Cardiac muscle cell (in vitro differentiated cells and primary cell): ENCODE measurements around the gene SIRPB1. TPM values are rescaled to one million over a fixed set of nuclear protein-coding genes. Genes with fewer than 3 reads are reported as not detected.

ENCODE experiments used
- DNase-seq, 2 donors: peaks; one replicate each; pipeline versions ENCODE4 v3.0.0 to v3.0.0-alpha.2; 2010 to 2017; ENCODE audit warnings: low read depth in 1 of 2, low spot score in 1 of 2
- H3K27ac ChIP-seq: fragments of 200-600 bp; sonication (generic); 2 replicates; pipeline ENCODE4 v1.5.1; 2016
- H3K27me3 ChIP-seq: fragments of 200-600 bp; sonication (generic); 2 replicates; pipeline ENCODE4 v1.6.0; 2016; ENCODE audit warnings: control low read depth
- H3K36me3 ChIP-seq: fragments of 200-600 bp; sonication (generic); 2 replicates; pipeline ENCODE4 v1.5.1; 2016; ENCODE audit warnings: control low read depth
- H3K4me1 ChIP-seq: fragments of 200-600 bp; sonication (generic); 2 replicates; pipeline ENCODE4 v1.8.1; 2017; ENCODE audit warnings: low read depth, mild to moderate bottlenecking, mixed run types
- H3K4me3 ChIP-seq: fragments of 200-600 bp; sonication (generic); 2 replicates; pipeline ENCODE4 v1.5.1; 2016; ENCODE audit warnings: mild to moderate bottlenecking
- H3K9me3 ChIP-seq: fragments of 200-600 bp; sonication (generic); 2 replicates; pipeline ENCODE4 v1.5.1; 2017; ENCODE audit warnings: low read depth, mild to moderate bottlenecking, control low read depth
- CTCF ChIP-seq: IDR thresholded peaks from 2 replicates; pipeline ENCODE4 v1.5.1; 2012; ENCODE audit warnings: low read depth, mild to moderate bottlenecking, low read length
- polyA plus RNA-seq: library from polyadenylated mRNA; unstranded; fragments of >200 nt; fragmentation: Nextera tagmentation; extraction: Ambion mirVana; gene quantifications from 2 replicates; pipeline ENCODE4 v1.2.1, GENCODE V29; 2016
- total RNA-seq: library from RNA; depleted of rRNA; stranded (reverse); fragments of >200 nt; gene quantifications from 2 replicates; pipeline ENCODE4 v1.2.3, GENCODE V29; 2016

Gene SIRPB1
- total RNA-seq, result not detected in 2 replicates
- polyA plus RNA-seq, result not detected in 2 replicates

- Histone ChIP-seq H3K4me3 (no peak within 1 kb of the TSS), H3K36me3 (no peaks in the 10 kb centered on the region), H3K4me1 (no peaks in the 10 kb centered on the region), H3K27me3 (no peaks in the 10 kb centered on the region), H3K9me3 (no peaks in the 10 kb centered on the region), H3K27ac (no peak within 1 kb of the TSS)
- no peak for DNase-seq
- TF ChIP-seq CTCF, result no peak
Observed at GRCh38 chr20:1619861-1620444, at the start of gene SIRPB1. Gene SIRPB1, minus strand, starts transcription at chr20:1620009. Its CDS starts 65 bp downstream, at chr20:1619944.

DNA sequence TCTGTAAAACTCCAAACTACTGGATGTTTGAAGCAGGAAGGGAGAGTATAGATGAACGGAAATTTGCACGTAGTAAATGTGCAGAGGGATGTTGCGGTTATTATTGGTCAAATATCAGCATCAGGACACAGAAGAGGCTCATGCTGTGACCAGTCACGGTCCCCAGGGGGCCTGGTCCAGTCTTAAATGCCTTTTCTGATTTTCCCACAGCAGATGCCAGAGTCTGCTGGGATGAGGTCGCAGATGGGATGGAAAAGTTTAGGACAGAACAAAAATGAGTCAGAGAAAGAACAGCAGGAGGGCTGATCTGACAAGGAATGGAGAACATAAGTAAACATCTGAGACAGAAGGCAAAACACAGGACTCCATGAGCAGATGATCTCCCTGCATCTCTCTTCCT is 49.5 kb upstream of the SIRPB1 start:
- Histone ChIP-seq H3K27me3 (no peaks in the 10 kb centered on the region), H3K36me3 (no peaks in the 10 kb centered on the region), H3K27ac (no peak overlapping the region), H3K4me3 (no peak overlapping the region), H3K4me1 (no peaks in the 10 kb centered on the region), H3K9me3 (no peaks in the 10 kb centered on the region)
- no peak for DNase-seq
- TF ChIP-seq CTCF, result no peak

GRCh38 chr20:1667502-1668085 is 47.8 kb upstream of the SIRPB1 start:
- Histone ChIP-seq H3K4me3 (no peak overlapping the region), H3K27ac (no peak overlapping the region), H3K4me1 (no peaks in the 10 kb centered on the region), H3K27me3 (no peaks in the 10 kb centered on the region), H3K9me3 (no peaks in the 10 kb centered on the region), H3K36me3 (no peaks in the 10 kb centered on the region)
- no peak for TF ChIP-seq CTCF
- DNase-seq, result no peak

- DNase-seq, result no peak
- Histone ChIP-seq H3K4me3 (no peak overlapping the region), H3K27me3 (no peaks in the 10 kb centered on the region), H3K9me3 (no peaks in the 10 kb centered on the region), H3K36me3 (no peaks in the 10 kb centered on the region), H3K4me1 (no peaks in the 10 kb centered on the region), H3K27ac (no peak overlapping the region)
- no peak for TF ChIP-seq CTCF
Observed at GRCh38 chr20:1666802-1667201, 47.0 kb upstream of the SIRPB1 start.

- Histone ChIP-seq H3K4me1 (no peaks in the 10 kb centered on the region), H3K4me3 (no peak overlapping the region), H3K9me3 (no peaks in the 10 kb centered on the region), H3K36me3 (no peaks in the 10 kb centered on the region), H3K27me3 (no peaks in the 10 kb centered on the region), H3K27ac (no peak overlapping the region)
- no peak for DNase-seq
- no peak for TF ChIP-seq CTCF
Observed at GRCh38 chr20:1665345-1665744, 45.5 kb upstream of the SIRPB1 start.
